Vagina (tissue), 2 donors: ENCODE results near the gene CRYBB3.

Source experiments
- CTCF ChIP-seq, 3 experiments: fragments of 450-650 bp in 2 of 3; fragments of 200-600 bp in 1 of 3; sonication (generic) in 1 of 3; IDR thresholded peaks; one replicate each; pipeline ENCODE4 v1.5.1; 2017 to 2019; ENCODE audit warnings: antibody characterized with exemption in 3 of 3, mild to moderate bottlenecking in 2 of 3, moderate library complexity in 2 of 3
- POLR2A ChIP-seq, 2 donors: fragments of 450-650 bp; IDR thresholded peaks; one replicate each; pipeline ENCODE4 v1.6.1; 2017; ENCODE audit warnings: antibody characterized with exemption in 2 of 2, mild to moderate bottlenecking in 2 of 2, moderate library complexity in 2 of 2

- TF ChIP-seq CTCF (IDR thresholded peaks at IDR 0.05) (no peak), POLR2A (IDR thresholded peaks at IDR 0.05) (no peak)
Observed at GRCh38 chr22:25219211-25219689, 19.6 kb downstream of the CRYBB3 start, which contains the start of gene CRYBB2.
